ENCODE results near the gene MADCAM1. TPM values are rescaled to one million over a fixed set of nuclear protein-coding genes. Genes with fewer than 3 reads are reported as not detected.

Gene MADCAM1
- total RNA-seq, 1 donor: 0.72 TPM

GRCh38 chr19:531753-532560 lies 35.7 kb downstream of the MADCAM1 start, which contains the start of gene CDC34:
Gene CDC34, plus strand, starts transcription at chr19:531760. Its CDS starts 172 bp downstream, at chr19:531932.
- peaks cover 52% of the 10 kb centered on the region for H3K79me2 ChIP-seq (ENCODE audit: insufficient read depth, low read length)
- peak within 1 kb of the TSS; percentile 97 for H3K4me2 ChIP-seq (ENCODE audit: insufficient read depth, low read length)
- peaks cover 8% of the 10 kb centered on the region for H3K36me3 ChIP-seq (ENCODE audit: insufficient read depth, low read length)
- peak within 1 kb of the TSS; percentile 80 for H2AFZ ChIP-seq (ENCODE audit: low read length)
- H4K20me1 ChIP-seq (ENCODE audit: insufficient read depth, low read length): peaks cover 38% of the 10 kb centered on the region
- peak within 1 kb of the TSS; percentile 89 for H3K4me3 ChIP-seq (ENCODE audit: insufficient read depth, low read length)
- H3K4me1 ChIP-seq (ENCODE audit: insufficient read depth, low read length): peaks cover 10% of the 10 kb centered on the region
- H3K27ac ChIP-seq (ENCODE audit: low read depth, low read length): peak within 1 kb of the TSS; percentile 91
- TF ChIP-seq CTCF (IDR thresholded peaks at IDR 0.05; ENCODE audit: extremely low read depth, low read depth, low read length): no peak
- DNase-seq (ENCODE audit: insufficient read length, low spot score, missing footprints): peak; percentile 97
- no peaks in the 10 kb centered on the region for H3K27me3 ChIP-seq (ENCODE audit: insufficient read depth, low read length)
- no peaks in the 10 kb centered on the region for H3K9me3 ChIP-seq (ENCODE audit: low read depth, low read length)

GRCh38 chr19:532561-533363 lies 36.5 kb downstream of the MADCAM1 start:
- no peaks in the 10 kb centered on the region for H3K9me3 ChIP-seq (ENCODE audit: low read depth, low read length)
- peak overlapping the region; percentile 68 for H2AFZ ChIP-seq (ENCODE audit: low read length)
- peaks cover 8% of the 10 kb centered on the region for H3K36me3 ChIP-seq (ENCODE audit: insufficient read depth, low read length)
- H3K27me3 ChIP-seq (ENCODE audit: insufficient read depth, low read length): no peaks in the 10 kb centered on the region
- peaks cover 38% of the 10 kb centered on the region for H4K20me1 ChIP-seq (ENCODE audit: insufficient read depth, low read length)
- peaks cover 54% of the 10 kb centered on the region for H3K79me2 ChIP-seq (ENCODE audit: insufficient read depth, low read length)
- H3K27ac ChIP-seq (ENCODE audit: low read depth, low read length): peak overlapping the region; percentile 91
- H3K4me3 ChIP-seq (ENCODE audit: insufficient read depth, low read length): peak overlapping the region; percentile 89
- peak; percentile 99 for DNase-seq (ENCODE audit: insufficient read length, low spot score, missing footprints)
- peak overlapping the region; percentile 97 for H3K4me2 ChIP-seq (ENCODE audit: insufficient read depth, low read length)
- peaks cover 10% of the 10 kb centered on the region for H3K4me1 ChIP-seq (ENCODE audit: insufficient read depth, low read length)
- TF ChIP-seq CTCF (IDR thresholded peaks at IDR 0.05; ENCODE audit: extremely low read depth, low read depth, low read length): peak; percentile 65

GRCh38 chr19:533364-534058 lies 37.2 kb downstream of the MADCAM1 start:
- Histone ChIP-seq H3K79me2 (ENCODE audit: insufficient read depth, low read length) (peaks cover 59% of the 10 kb centered on the region), H3K27me3 (ENCODE audit: insufficient read depth, low read length) (no peaks in the 10 kb centered on the region), H3K27ac (ENCODE audit: low read depth, low read length) (peak overlapping the region; percentile 91), H3K4me1 (ENCODE audit: insufficient read depth, low read length) (peaks cover 10% of the 10 kb centered on the region), H3K4me2 (ENCODE audit: insufficient read depth, low read length) (peak overlapping the region; percentile 97), H3K9me3 (ENCODE audit: low read depth, low read length) (no peaks in the 10 kb centered on the region), H4K20me1 (ENCODE audit: insufficient read depth, low read length) (peaks cover 44% of the 10 kb centered on the region), H3K4me3 (ENCODE audit: insufficient read depth, low read length) (peak overlapping the region; percentile 89), H2AFZ (ENCODE audit: low read length) (peak overlapping the region; percentile 68), H3K36me3 (ENCODE audit: insufficient read depth, low read length) (peaks cover 11% of the 10 kb centered on the region)
- no peak for TF ChIP-seq CTCF (IDR thresholded peaks at IDR 0.05; ENCODE audit: extremely low read depth, low read depth, low read length)
- DNase-seq (ENCODE audit: insufficient read length, low spot score, missing footprints): no peak

All from osteoblast (primary cell).